Tibial artery (tissue), 4 donors: Measurements from ENCODE around the gene LCE7A.

Experiments
- DNase-seq, 2 donors: peaks; one replicate each; pipeline ENCODE4 v3.0.0-alpha.2; 2019
- H3K27ac ChIP-seq, 2 donors: fragments of 200-600 bp; sonication (generic) in 1 of 2; 1 replicate in 1 of 2; 2 replicates in 1 of 2; pipeline ENCODE4 v1.5.1; 2018 to 2019; ENCODE audit warnings: mild to moderate bottlenecking in 1 of 2
- H3K27me3 ChIP-seq, 2 donors: fragments of 200-600 bp; sonication (generic) in 1 of 2; one replicate each; pipeline versions ENCODE4 v1.5.1 to v1.6.0; 2016 to 2019
- H3K36me3 ChIP-seq, 3 donors: fragments of 200-600 bp; sonication (generic) in 2 of 3; one replicate each; pipeline ENCODE4 v1.5.1; 2016 to 2019; ENCODE audit warnings: mild to moderate bottlenecking in 2 of 3
- H3K4me1 ChIP-seq, 4 donors: fragments of 200-600 bp; sonication (generic) in 2 of 4; 1 replicate in 3 of 4; 2 replicates in 1 of 4; pipeline ENCODE4 v1.5.1; 2016 to 2019
- H3K4me3 ChIP-seq, 2 donors: fragments of 200-600 bp; sonication (generic) in 1 of 2; 1 replicate in 1 of 2; 2 replicates in 1 of 2; pipeline ENCODE4 v1.5.1; 2018 to 2019; ENCODE audit warnings: mild to moderate bottlenecking in 2 of 2
- H3K9me3 ChIP-seq, 3 donors: fragments of 200-600 bp; sonication (generic) in 1 of 3; one replicate each; pipeline ENCODE4 v1.5.1; 2016 to 2019
- CTCF ChIP-seq, 2 experiments: fragments of 200-600 bp in 1 of 2; fragments of 450-650 bp in 1 of 2; IDR thresholded peaks; one replicate each; pipeline ENCODE4 v1.5.1; 2017 to 2019; ENCODE audit warnings: antibody characterized with exemption in 2 of 2, mild to moderate bottlenecking in 1 of 2, moderate library complexity in 1 of 2
- intact Hi-C: fragments of 100-400 bp; cut with DNase I; formaldehyde crosslinking; loops from one replicate; pipeline ENCODE4 v1.15.0; 2023; ENCODE audit warnings: low total_unique reads

Gene LCE7A

GRCh38 chr1:152827173-152827572 lies 32.6 kb upstream of the LCE7A start, which contains the start of gene LCE1A:
Gene LCE1A (plus strand): TSS chr1:152827473. CDS start chr1:152827473, 0 bp downstream.
- intact Hi-C loops, result no loop called here
- no peak for DNase-seq
- H3K4me3 ChIP-seq, result no peak within 1 kb of the TSS
- no peak within 1 kb of the TSS for H3K27ac ChIP-seq
- no peaks in the 10 kb centered on the region for H3K27me3 ChIP-seq
- no peaks in the 10 kb centered on the region for H3K9me3 ChIP-seq
- H3K36me3 ChIP-seq, result no peaks in the 10 kb centered on the region
- TF ChIP-seq CTCF (IDR thresholded peaks at IDR 0.05), result no peak
- H3K4me1 ChIP-seq, result no peaks in the 10 kb centered on the region

- Histone ChIP-seq H3K36me3 (no peaks in the 10 kb centered on the region), H3K4me1 (no peaks in the 10 kb centered on the region), H3K27ac (no peak overlapping the region), H3K27me3 (no peaks in the 10 kb centered on the region), H3K9me3 (no peaks in the 10 kb centered on the region), H3K4me3 (no peak overlapping the region)
- TF ChIP-seq CTCF (IDR thresholded peaks at IDR 0.05), result no peak
- DNase-seq, result no peak
- intact Hi-C loops, result no loop called here
Measured at GRCh38 chr1:152836870-152837269, 22.9 kb upstream of the LCE7A start.

GRCh38 chr1:152842556-152842955 lies 17.2 kb upstream of the LCE7A start, which contains the start of gene LCE6A:
Gene LCE6A (plus strand): TSS chr1:152842856. CDS start chr1:152843521, 665 bp downstream.
- Histone ChIP-seq H3K27ac (no peak within 1 kb of the TSS), H3K9me3 (no peaks in the 10 kb centered on the region), H3K27me3 (no peaks in the 10 kb centered on the region), H3K36me3 (no peaks in the 10 kb centered on the region), H3K4me3 (no peak within 1 kb of the TSS), H3K4me1 (no peaks in the 10 kb centered on the region)
- no peak for TF ChIP-seq CTCF (IDR thresholded peaks at IDR 0.05)
- intact Hi-C loops, result no loop called here
- DNase-seq, result no peak

- no peak for TF ChIP-seq CTCF (IDR thresholded peaks at IDR 0.05)
- no peaks in the 10 kb centered on the region for H3K9me3 ChIP-seq
Measured at GRCh38 chr1:152855661-152856060, 4.1 kb upstream of the LCE7A start.

GRCh38 chr1:152858062-152858461 lies 1.7 kb upstream of the LCE7A start:
- TF ChIP-seq CTCF (IDR thresholded peaks at IDR 0.05), result no peak
- no peak for DNase-seq
- Histone ChIP-seq H3K4me3 (no peak overlapping the region), H3K4me1 (no peaks in the 10 kb centered on the region), H3K9me3 (no peaks in the 10 kb centered on the region), H3K27me3 (no peaks in the 10 kb centered on the region), H3K27ac (no peak overlapping the region), H3K36me3 (no peaks in the 10 kb centered on the region)
- intact Hi-C loops, result no loop called here

More at GRCh38 chr1:152855661-152856060, 4.1 kb upstream of the LCE7A start:
- no peaks in the 10 kb centered on the region for H3K36me3 ChIP-seq
- H3K27ac ChIP-seq, result no peak overlapping the region
- no peaks in the 10 kb centered on the region for H3K27me3 ChIP-seq
- no peak for DNase-seq
- no peak overlapping the region for H3K4me3 ChIP-seq
- H3K4me1 ChIP-seq, result no peaks in the 10 kb centered on the region
- intact Hi-C loops, result no loop called here

GRCh38 chr1:152860129-152860528 lies 333 bp downstream of the LCE7A start:
- Histone ChIP-seq H3K9me3 (no peaks in the 10 kb centered on the region), H3K4me3 (no peak overlapping the region), H3K27me3 (no peaks in the 10 kb centered on the region), H3K36me3 (no peaks in the 10 kb centered on the region), H3K27ac (no peak overlapping the region), H3K4me1 (no peaks in the 10 kb centered on the region)
- no peak for TF ChIP-seq CTCF (IDR thresholded peaks at IDR 0.05)
- DNase-seq, result no peak
- intact Hi-C loops, result no loop called here
